Measurements from ENCODE around the gene DDR2.

GRCh38 chr1:162832470-162832869, 200.2 kb downstream of the DDR2 start:
- TF ChIP-seq CTCF (IDR thresholded peaks at IDR 0.05) (no peak), POLR2A (IDR thresholded peaks at IDR 0.05) (no peak)

Data from lower leg skin (tissue), 3 donors.